ENCODE results near the gene NEK6. TPM values are rescaled to one million over a fixed set of nuclear protein-coding genes. Genes with fewer than 3 reads are reported as not detected.

NEK6 gene
- total and polyA plus RNA-seq, 9 of the 15 experiments (the other 6 are each of a cell fraction or from before 2014, with no cell fraction given), result 3.1 to 19.0 (median 8.4) TPM

DNA sequence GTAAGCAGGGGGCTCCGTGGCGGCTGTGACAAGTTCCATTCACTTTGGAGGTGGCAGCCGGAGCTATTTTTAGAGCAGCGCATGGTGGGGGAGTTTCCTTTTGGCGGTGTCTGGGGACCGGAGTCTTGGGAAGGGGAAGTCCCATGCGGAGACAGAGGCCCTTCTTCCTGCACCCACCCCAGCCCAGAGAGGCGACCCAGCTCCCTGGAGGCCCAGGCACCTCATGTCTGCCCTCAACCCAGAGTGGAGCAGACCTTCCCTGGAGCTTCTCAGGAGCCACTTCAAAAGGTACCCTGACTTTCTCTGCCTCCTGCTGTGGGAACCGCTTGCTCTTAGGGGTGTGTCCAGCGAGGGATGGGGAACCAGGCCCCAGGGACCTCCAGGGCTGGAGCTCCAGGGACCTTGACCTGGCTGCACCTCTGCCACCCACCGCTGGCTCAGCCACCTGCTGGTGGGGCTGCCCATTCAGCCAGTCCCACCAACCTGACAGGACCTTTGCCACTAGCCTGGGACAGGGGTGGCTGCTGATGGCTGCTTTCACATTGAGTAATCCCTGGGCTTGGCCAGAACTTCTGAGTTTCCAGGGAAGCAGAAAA is 34.1 kb downstream of the NEK6 start:
- FAIRE-seq (no peak), ATAC-seq (no peak), DNase-seq (ENCODE audit: extremely low read depth in 1 of 4, low spot score in 3 of 4) (no peak)
- WGBS (ENCODE audit: insufficient coverage, low coverage, missing lambda C conversion rate), result 36% methylated on average over 6 of the region's 11 CpGs
- no peaks in the 10 kb centered on the region for H3K9me1 ChIP-seq (ENCODE audit: control insufficient read depth, insufficient read depth, low read length)
- no peaks in the 10 kb centered on the region; a peak in 1 of 5 replicates for H3K27me3 ChIP-seq (ENCODE audit: control insufficient read depth in 2 of 2, insufficient read depth in 2 of 2, low read length in 2 of 2)
- in situ Hi-C loops (cut with MboI), result no loop called here
- ChIA-PET POLR2A (no interaction called here), CTCF (ENCODE audit: low intra/inter-chr PET ratio) (no interaction called here)
- no peak overlapping the region for H3K27ac ChIP-seq (ENCODE audit: extremely low read depth, low read depth, low read length)
- no peak overlapping the region for H3K4me2 ChIP-seq (ENCODE audit: insufficient read depth, low read length)
- H4K20me1 ChIP-seq (replicated peaks; ENCODE audit: control insufficient read depth, insufficient read depth, low read length), result peaks cover 39% of the 10 kb centered on the region
- H3K9me3 ChIP-seq (replicated peaks; ENCODE audit: control insufficient read depth, insufficient read depth, low read depth, low read length), result no peaks in the 10 kb centered on the region
- intact Hi-C loops (cut with micrococcal nuclease), result no loop called here
- BruUV-seq (replicated peaks), result no TSS peak
- no peak for TF ChIP-seq FOXM1 (IDR thresholded peaks at IDR 0.05; ENCODE audit: low read depth)
- no peak for TF ChIP-seq FOXM1 (CRISPR knock-in tag; IDR thresholded peaks at IDR 0.05; ENCODE audit: low read depth)
- TF ChIP-seq MEF2D (tag; conservative IDR thresholded peaks at IDR 0.05; ENCODE audit: low read depth), result peak; percentile 78
- TF ChIP-seq MEF2A (IDR thresholded peaks at IDR 0.05; ENCODE audit: control insufficient read depth, low read depth, low read length), result peak; percentile 38; the same call in 1 of the 2 replicates
- H3K4me3 ChIP-seq, result no peak overlapping the region
- peak overlapping the region in 1 of 2 experiments; percentile 68; a peak in 2 of 4 replicates for H3K9ac ChIP-seq (ENCODE audit: insufficient read depth in 1 of 2, low read depth in 2 of 2, low read length in 2 of 2)
- H2AFZ ChIP-seq (ENCODE audit: low read depth, low read length), result no peak overlapping the region
- peaks cover 0 to 32% of the 10 kb centered on the region in 2 experiments; a peak in 2 of 5 replicates for H3K4me1 ChIP-seq (replicated peaks in 1 of 2; ENCODE audit: control insufficient read depth in 2 of 2, insufficient read depth in 2 of 2, low read length in 2 of 2)
- H3K36me3 ChIP-seq (ENCODE audit: control insufficient read depth, insufficient read depth, low read length), result no peaks in the 10 kb centered on the region
- no peaks in the 10 kb centered on the region for H3K79me2 ChIP-seq (ENCODE audit: control insufficient read depth, insufficient read depth, low read length)

All from K562 (cell line).